ENCODE results near the gene TCHH. TPM values are rescaled to one million over a fixed set of nuclear protein-coding genes. Genes with fewer than 3 reads are reported as not detected.

The TCHH gene
- total RNA-seq, 3 donors from 2014 or later: under 0.01 to 3.0 (median 0.15) TPM

GRCh38 chr1:152061952-152062351 lies 53.3 kb downstream of the TCHH start:
- Histone ChIP-seq H3K4me3 (no peak overlapping the region), H3K27ac (no peak overlapping the region), H3K36me3 (no peaks in the 10 kb centered on the region), H3K27me3 (peaks cover 0 to 10% of the 10 kb centered on the region in 2 donors), H3K4me1 (no peaks in the 10 kb centered on the region), H3K9me3 (no peaks in the 10 kb centered on the region)
- no peak for DNase-seq (ENCODE audit: low spot score in 2 of 2)
- intact Hi-C loops (cut with DNase I; ENCODE audit: low total_unique reads): no loop called here
- no peak for TF ChIP-seq CTCF (IDR thresholded peaks at IDR 0.05)
- TF ChIP-seq POLR2AphosphoS5 (IDR thresholded peaks at IDR 0.05): no peak
- no peak for TF ChIP-seq POLR2A (IDR thresholded peaks at IDR 0.05)

Other genes starting within 250 kb of the TCHH start
- gene THEM4, start 205.9 kb downstream of the TCHH start, total RNA-seq: 10 to 100 TPM; 21.6 to 23.7 (median 22.2) TPM
- 100 to 1,000 TPM in 1 of 3 donors, 10 to 100 TPM in 2; 70.4 to 156 (median 84.9) TPM for gene S100A10, start 121.6 kb downstream of the TCHH start, total RNA-seq
- gene S100A11, start 78.4 kb downstream of the TCHH start, total RNA-seq: 100 to 1,000 TPM; 220 to 325 (median 275) TPM
- not detected for gene TCHHL1, start 26.4 kb downstream of the TCHH start, total RNA-seq
- not detected for gene RPTN, start 43.8 kb upstream of the TCHH start, total RNA-seq
- not detected for gene HRNR, start 108.7 kb upstream of the TCHH start, total RNA-seq
- gene FLG, start 209.8 kb upstream of the TCHH start, total RNA-seq: not detected
- gene FLG2, start 244.6 kb upstream of the TCHH start, total RNA-seq: not detected

Data from breast epithelium (tissue), 4 donors.